ENCODE data around the gene SEC16A.

The SEC16A gene

GRCh38 chr9:136460772-136461325, 22.0 kb downstream of the SEC16A start:
- Mint-ChIP-seq H3K9me3 (no peaks in the 10 kb centered on the region), H3K4me3 (no peak overlapping the region), H3K4me1 (no peaks in the 10 kb centered on the region), H3K36me3 (ENCODE audit: low read depth) (peaks cover 73% of the 10 kb centered on the region), H3K27ac (no peak overlapping the region), H3K27me3 (ENCODE audit: low read depth) (no peaks in the 10 kb centered on the region)
- TF ChIP-seq CTCF (IDR thresholded peaks at IDR 0.05; ENCODE audit: unreplicated experiment in 3 of 3): no peak

- no peak overlapping the region for H3K27ac Mint-ChIP-seq
- no peak for TF ChIP-seq CTCF (IDR thresholded peaks at IDR 0.05; ENCODE audit: unreplicated experiment in 3 of 3)
- no peaks in the 10 kb centered on the region for H3K27me3 Mint-ChIP-seq (ENCODE audit: low read depth)
- H3K4me3 Mint-ChIP-seq: no peak overlapping the region
- no peaks in the 10 kb centered on the region for H3K4me1 Mint-ChIP-seq
- no peaks in the 10 kb centered on the region for H3K9me3 Mint-ChIP-seq
- H3K36me3 Mint-ChIP-seq (ENCODE audit: low read depth): peaks cover 71% of the 10 kb centered on the region
Observed at GRCh38 chr9:136459425-136459824, 23.4 kb downstream of the SEC16A start.

- TF ChIP-seq CTCF (IDR thresholded peaks at IDR 0.05; ENCODE audit: unreplicated experiment in 3 of 3): no peak
- Mint-ChIP-seq H3K4me3 (no peak overlapping the region), H3K27me3 (ENCODE audit: low read depth) (no peaks in the 10 kb centered on the region), H3K27ac (no peak overlapping the region), H3K36me3 (ENCODE audit: low read depth) (peaks cover 70% of the 10 kb centered on the region), H3K4me1 (no peaks in the 10 kb centered on the region), H3K9me3 (no peaks in the 10 kb centered on the region)
Observed at GRCh38 chr9:136457326-136457725, 25.5 kb downstream of the SEC16A start.

GRCh38 chr9:136456258-136456657, 26.6 kb downstream of the SEC16A start:
- Mint-ChIP-seq H3K4me3 (no peak overlapping the region), H3K27me3 (ENCODE audit: low read depth) (no peaks in the 10 kb centered on the region), H3K9me3 (no peaks in the 10 kb centered on the region), H3K27ac (no peak overlapping the region), H3K4me1 (no peaks in the 10 kb centered on the region), H3K36me3 (ENCODE audit: low read depth) (peaks cover 70% of the 10 kb centered on the region)
- no peak for TF ChIP-seq CTCF (IDR thresholded peaks at IDR 0.05; ENCODE audit: unreplicated experiment in 3 of 3)

GRCh38 chr9:136455043-136456002, 27.5 kb downstream of the SEC16A start:
- TF ChIP-seq CTCF (IDR thresholded peaks at IDR 0.05; ENCODE audit: unreplicated experiment in 3 of 3): no peak
- H3K27ac Mint-ChIP-seq: no peak overlapping the region
- no peak overlapping the region for H3K4me3 Mint-ChIP-seq
- H3K27me3 Mint-ChIP-seq (ENCODE audit: low read depth): no peaks in the 10 kb centered on the region
- H3K9me3 Mint-ChIP-seq: no peaks in the 10 kb centered on the region
- H3K36me3 Mint-ChIP-seq (ENCODE audit: low read depth): peaks cover 75% of the 10 kb centered on the region
- H3K4me1 Mint-ChIP-seq: no peaks in the 10 kb centered on the region

Measured in nephron (organoid).